ENCODE data around the gene PRRT4. TPM values are rescaled to one million over a fixed set of nuclear protein-coding genes. Genes with fewer than 3 reads are reported as not detected.

PRRT4 gene
- total and polyA plus RNA-seq, 9 donors, result 7.8 to 22.0 (median 17.0) TPM

DNA sequence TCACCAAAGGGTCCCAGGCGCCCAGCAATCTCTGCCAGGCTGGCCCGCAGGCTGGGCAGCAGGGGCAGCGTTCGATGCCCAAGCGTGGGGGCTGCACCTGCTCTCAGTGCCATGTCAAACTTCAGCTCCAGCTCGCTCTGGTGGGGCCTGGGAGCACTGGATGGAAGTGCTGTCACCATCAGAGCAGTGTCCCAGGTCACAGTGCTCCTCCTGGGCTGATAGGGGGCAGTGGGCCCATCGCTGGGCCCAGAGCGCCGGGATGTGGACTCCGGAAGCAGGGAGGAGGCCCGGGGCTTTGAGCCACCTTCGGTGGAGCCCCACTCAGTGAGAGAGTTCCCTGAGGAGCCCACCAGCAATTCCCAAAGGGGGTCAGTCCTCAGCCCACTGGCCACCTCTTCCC, 2.2 kb downstream of the PRRT4 start:
- WGBS (ENCODE audit: insufficient coverage), result 94% methylated on average over 11 of the region's 12 CpGs
- no peaks in the 10 kb centered on the region for H3K9me3 ChIP-seq (replicated peaks; ENCODE audit: control insufficient read depth, low read depth, low read length)
- H3K36me3 ChIP-seq (ENCODE audit: control insufficient read depth, insufficient read depth, low read length), result no peaks in the 10 kb centered on the region
- peaks cover 17% of the 10 kb centered on the region for H3K4me1 ChIP-seq (ENCODE audit: control insufficient read depth, insufficient read depth, low read length)
- H3K27me3 ChIP-seq (ENCODE audit: control insufficient read depth, insufficient read depth, low read length), result peaks cover 39% of the 10 kb centered on the region
- DNase-seq, result no peak
- no peak overlapping the region for H3K27ac ChIP-seq (ENCODE audit: low read length)
- H3K4me3 ChIP-seq (ENCODE audit: low read length), result no peak overlapping the region

DNA sequence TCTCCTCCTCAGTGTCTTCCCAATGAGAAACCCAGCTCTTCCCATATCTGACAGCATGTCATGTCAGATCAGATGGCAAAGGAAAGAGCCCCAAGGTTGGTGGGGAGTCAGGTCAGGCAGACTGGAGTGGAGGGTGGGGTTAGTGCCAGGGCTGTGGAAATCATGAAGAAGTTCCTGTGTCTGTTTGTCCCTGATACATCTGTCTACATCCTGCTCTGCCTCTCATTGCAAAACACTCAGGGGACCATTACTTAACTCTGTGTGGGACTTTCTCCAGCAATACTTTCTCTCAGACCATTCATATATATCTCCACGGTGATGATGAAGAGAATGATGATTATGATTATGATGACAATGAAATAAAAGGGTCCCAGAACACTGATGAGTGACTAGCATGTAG, 3.3 kb downstream of the PRRT4 start:
- no CpG with 5 or more reads among the region's 1 CpG for WGBS (ENCODE audit: insufficient coverage)

DNA sequence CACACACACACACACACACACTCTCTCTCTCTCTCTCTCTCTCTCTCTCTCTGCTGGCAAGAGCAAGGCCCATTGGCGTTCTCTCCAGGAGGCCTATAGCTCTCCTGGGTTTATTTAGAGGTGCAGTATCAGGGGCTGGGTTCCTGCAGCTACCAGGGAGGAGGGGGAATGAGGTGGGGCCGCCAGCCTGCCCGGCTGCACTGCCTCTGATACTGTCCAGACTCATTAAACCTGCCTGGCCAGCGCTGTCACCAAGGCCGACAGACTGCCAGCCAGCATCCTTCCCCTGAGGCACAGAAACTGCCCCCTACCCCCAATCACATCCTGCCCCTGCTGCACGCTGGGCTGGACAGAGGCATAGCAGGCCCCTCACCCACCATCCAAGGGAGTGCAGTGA, 4.3 kb downstream of the PRRT4 start:
- DNase-seq, result no peak
- H3K27ac ChIP-seq (ENCODE audit: low read length), result no peak overlapping the region
- peaks cover 21% of the 10 kb centered on the region for H3K4me1 ChIP-seq (ENCODE audit: control insufficient read depth, insufficient read depth, low read length)
- no peaks in the 10 kb centered on the region for H3K36me3 ChIP-seq (ENCODE audit: control insufficient read depth, insufficient read depth, low read length)
- H3K4me3 ChIP-seq (ENCODE audit: low read length), result no peak overlapping the region
- WGBS (ENCODE audit: insufficient coverage), result no CpG with 5 or more reads among the region's 6 CpGs
- H3K27me3 ChIP-seq (ENCODE audit: control insufficient read depth, insufficient read depth, low read length), result peaks cover 41% of the 10 kb centered on the region
- no peaks in the 10 kb centered on the region for H3K9me3 ChIP-seq (replicated peaks; ENCODE audit: control insufficient read depth, low read depth, low read length)

More for the DNA sequence above, 3.3 kb downstream of the PRRT4 start:
- no peak overlapping the region for H3K27ac ChIP-seq (ENCODE audit: low read length)
- no peaks in the 10 kb centered on the region for H3K9me3 ChIP-seq (replicated peaks; ENCODE audit: control insufficient read depth, low read depth, low read length)
- peaks cover 39% of the 10 kb centered on the region for H3K27me3 ChIP-seq (ENCODE audit: control insufficient read depth, insufficient read depth, low read length)
- no peak for DNase-seq
- no peaks in the 10 kb centered on the region for H3K36me3 ChIP-seq (ENCODE audit: control insufficient read depth, insufficient read depth, low read length)
- H3K4me3 ChIP-seq (ENCODE audit: low read length), result no peak overlapping the region
- peaks cover 17% of the 10 kb centered on the region for H3K4me1 ChIP-seq (ENCODE audit: control insufficient read depth, insufficient read depth, low read length)

DNA sequence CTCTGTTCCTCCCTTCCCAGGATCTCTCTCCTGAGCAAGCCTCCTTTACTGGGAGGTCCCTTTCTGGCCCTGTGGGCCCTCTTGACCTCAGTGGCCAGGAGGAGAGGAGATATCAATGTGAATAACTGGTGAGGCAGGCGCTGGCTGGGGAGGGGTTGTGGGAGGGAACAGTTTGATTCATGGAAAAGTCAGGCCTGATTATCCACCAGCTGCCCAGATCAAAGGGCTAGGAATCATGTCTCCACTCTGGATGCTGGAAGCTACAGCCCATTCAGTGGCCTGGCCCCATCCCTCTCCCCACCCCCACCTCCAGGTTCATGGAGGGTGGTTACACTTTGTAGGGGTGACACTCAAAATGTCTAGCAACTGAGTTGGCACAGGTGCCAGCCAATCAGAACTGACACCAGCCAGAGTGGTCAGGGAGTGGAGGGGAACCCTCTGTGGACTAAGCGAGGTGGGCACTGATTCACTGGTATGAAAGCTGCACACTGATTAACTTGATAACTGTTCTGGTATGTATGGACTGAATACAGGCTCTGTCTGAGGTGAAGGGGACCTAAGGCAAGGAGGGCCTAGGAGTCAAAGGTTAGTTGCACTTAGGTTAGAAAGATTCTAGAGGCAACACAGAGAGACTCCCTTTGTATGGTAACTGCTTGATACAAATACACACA, 4.8 kb downstream of the PRRT4 start:
- Histone ChIP-seq H3K9me3 (replicated peaks; ENCODE audit: control insufficient read depth, low read depth, low read length) (no peaks in the 10 kb centered on the region), H3K4me3 (ENCODE audit: low read length) (no peak overlapping the region), H3K27me3 (ENCODE audit: control insufficient read depth, insufficient read depth, low read length) (peaks cover 37% of the 10 kb centered on the region), H3K27ac (ENCODE audit: low read length) (no peak overlapping the region), H3K36me3 (ENCODE audit: control insufficient read depth, insufficient read depth, low read length) (no peaks in the 10 kb centered on the region), H3K4me1 (ENCODE audit: control insufficient read depth, insufficient read depth, low read length) (peaks cover 16% of the 10 kb centered on the region)
- no peak for DNase-seq
- WGBS (ENCODE audit: insufficient coverage), result 80% methylated on average over 2 of the region's 2 CpGs

DNA sequence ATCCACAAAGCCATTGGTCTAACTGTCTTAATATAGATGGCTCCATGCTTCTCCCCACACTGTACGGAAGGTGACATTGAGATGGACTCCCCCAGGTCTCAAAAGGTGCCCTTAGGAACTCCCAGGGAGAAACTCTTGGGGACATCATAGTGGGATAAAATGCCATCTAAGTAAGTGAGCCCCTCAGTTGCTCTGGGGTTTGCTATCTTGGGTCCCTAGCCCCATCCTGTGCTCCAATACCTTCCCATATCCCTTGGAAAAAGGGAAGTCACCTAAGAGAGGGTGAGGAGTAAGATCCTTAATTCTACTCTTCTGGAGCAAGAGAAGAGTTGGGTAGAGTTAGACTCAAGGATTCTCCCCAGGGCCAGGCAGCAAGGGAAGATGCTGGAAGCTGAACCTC, 7.9 kb downstream of the PRRT4 start:
- no peak for DNase-seq
- WGBS (ENCODE audit: insufficient coverage), result no CpG with 5 or more reads among the region's 1 CpG
- H3K27ac ChIP-seq (ENCODE audit: low read length), result no peak overlapping the region
- peaks cover 28% of the 10 kb centered on the region for H3K4me1 ChIP-seq (ENCODE audit: control insufficient read depth, insufficient read depth, low read length)
- H3K27me3 ChIP-seq (ENCODE audit: control insufficient read depth, insufficient read depth, low read length), result peaks cover 49% of the 10 kb centered on the region
- no peak overlapping the region for H3K4me3 ChIP-seq (ENCODE audit: low read length)
- no peaks in the 10 kb centered on the region for H3K9me3 ChIP-seq (replicated peaks; ENCODE audit: control insufficient read depth, low read depth, low read length)
- H3K36me3 ChIP-seq (ENCODE audit: control insufficient read depth, insufficient read depth, low read length), result no peaks in the 10 kb centered on the region

DNA sequence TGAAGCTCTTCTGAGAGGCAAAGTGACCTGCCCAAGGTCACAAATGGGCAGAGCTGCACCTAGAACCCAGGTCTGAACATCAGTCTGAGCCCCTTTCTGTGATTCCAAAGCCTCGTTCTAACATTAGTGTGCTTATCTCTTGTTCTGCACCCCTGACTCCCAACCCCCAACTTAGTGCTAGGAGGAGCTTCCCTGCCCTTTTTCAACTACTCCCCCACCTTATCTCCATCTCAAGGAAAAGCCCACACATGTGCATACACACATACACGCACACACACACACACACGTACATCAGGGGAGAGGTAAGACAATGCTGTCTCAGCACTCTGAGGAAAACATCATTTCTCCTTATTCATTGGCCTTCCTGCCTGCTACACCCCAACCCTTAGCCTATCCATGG, 8.3 kb downstream of the PRRT4 start:
- WGBS (ENCODE audit: insufficient coverage), result 75% methylated on average over 2 of the region's 3 CpGs
- Histone ChIP-seq H3K27ac (ENCODE audit: low read length) (no peak overlapping the region), H3K36me3 (ENCODE audit: control insufficient read depth, insufficient read depth, low read length) (no peaks in the 10 kb centered on the region), H3K4me1 (ENCODE audit: control insufficient read depth, insufficient read depth, low read length) (peaks cover 30% of the 10 kb centered on the region), H3K4me3 (ENCODE audit: low read length) (no peak overlapping the region), H3K9me3 (replicated peaks; ENCODE audit: control insufficient read depth, low read depth, low read length) (no peaks in the 10 kb centered on the region), H3K27me3 (ENCODE audit: control insufficient read depth, insufficient read depth, low read length) (peaks cover 49% of the 10 kb centered on the region)
- no peak for DNase-seq

DNA sequence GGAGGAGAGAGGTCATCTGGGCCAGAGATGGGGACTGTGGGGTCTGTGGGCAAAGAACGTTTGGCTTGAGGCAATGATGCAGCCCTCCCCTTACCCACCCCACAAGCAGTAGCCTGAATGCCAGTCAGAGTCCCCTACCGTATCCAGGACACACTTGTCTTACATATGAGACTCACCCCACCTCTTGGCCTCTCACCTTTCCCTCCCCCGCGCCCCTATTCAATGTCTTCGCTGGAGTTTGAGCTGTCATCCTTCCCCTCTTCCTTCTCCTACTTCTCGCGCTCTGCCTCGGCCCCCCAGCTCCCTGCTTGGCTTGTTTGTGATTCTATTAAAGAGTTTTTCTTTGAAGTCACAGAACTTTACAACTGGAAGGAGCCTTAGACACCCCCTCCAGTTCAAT, 8.9 kb downstream of the PRRT4 start:
- no peak for DNase-seq
- no peak overlapping the region for H3K4me3 ChIP-seq (ENCODE audit: low read length)
- WGBS (ENCODE audit: insufficient coverage), result 73% methylated on average over 1 of the region's 8 CpGs
- H3K9me3 ChIP-seq (replicated peaks; ENCODE audit: control insufficient read depth, low read depth, low read length), result no peaks in the 10 kb centered on the region
- H3K36me3 ChIP-seq (ENCODE audit: control insufficient read depth, insufficient read depth, low read length), result no peaks in the 10 kb centered on the region
- peaks cover 32% of the 10 kb centered on the region for H3K4me1 ChIP-seq (ENCODE audit: control insufficient read depth, insufficient read depth, low read length)
- no peak overlapping the region for H3K27ac ChIP-seq (ENCODE audit: low read length)
- peaks cover 51% of the 10 kb centered on the region for H3K27me3 ChIP-seq (ENCODE audit: control insufficient read depth, insufficient read depth, low read length)

DNA sequence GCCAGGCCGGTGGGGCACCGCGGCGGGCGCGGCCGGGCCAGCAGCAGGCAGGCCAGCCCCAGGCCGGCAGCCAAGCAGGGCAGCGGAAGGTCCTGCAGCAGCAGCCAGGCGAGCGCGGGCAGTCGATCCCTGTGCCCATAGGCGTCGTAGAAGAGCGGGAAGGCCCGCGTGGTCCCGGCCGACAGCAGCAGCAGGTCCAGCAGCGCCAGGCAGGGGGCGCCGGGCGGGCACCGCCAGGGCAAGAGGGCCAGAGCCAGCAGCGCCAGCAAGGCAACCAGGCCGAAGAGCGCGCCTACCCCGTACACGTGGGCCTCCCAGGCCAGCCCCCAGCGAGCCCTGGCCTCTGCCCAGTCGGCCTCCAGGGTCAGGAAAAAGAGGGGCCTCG, 9.3 kb downstream of the PRRT4 start:
- peaks cover 51% of the 10 kb centered on the region for H3K27me3 ChIP-seq (ENCODE audit: control insufficient read depth, insufficient read depth, low read length)
- no peaks in the 10 kb centered on the region for H3K9me3 ChIP-seq (replicated peaks; ENCODE audit: control insufficient read depth, low read depth, low read length)
- WGBS (ENCODE audit: insufficient coverage), result 6% methylated on average over 32 of the region's 34 CpGs
- DNase-seq, result peak; percentile 50
- H3K4me3 ChIP-seq (ENCODE audit: low read length), result no peak overlapping the region
- H3K27ac ChIP-seq (ENCODE audit: low read length), result no peak overlapping the region
- peaks cover 32% of the 10 kb centered on the region for H3K4me1 ChIP-seq (ENCODE audit: control insufficient read depth, insufficient read depth, low read length)
- no peaks in the 10 kb centered on the region for H3K36me3 ChIP-seq (ENCODE audit: control insufficient read depth, insufficient read depth, low read length)

DNA sequence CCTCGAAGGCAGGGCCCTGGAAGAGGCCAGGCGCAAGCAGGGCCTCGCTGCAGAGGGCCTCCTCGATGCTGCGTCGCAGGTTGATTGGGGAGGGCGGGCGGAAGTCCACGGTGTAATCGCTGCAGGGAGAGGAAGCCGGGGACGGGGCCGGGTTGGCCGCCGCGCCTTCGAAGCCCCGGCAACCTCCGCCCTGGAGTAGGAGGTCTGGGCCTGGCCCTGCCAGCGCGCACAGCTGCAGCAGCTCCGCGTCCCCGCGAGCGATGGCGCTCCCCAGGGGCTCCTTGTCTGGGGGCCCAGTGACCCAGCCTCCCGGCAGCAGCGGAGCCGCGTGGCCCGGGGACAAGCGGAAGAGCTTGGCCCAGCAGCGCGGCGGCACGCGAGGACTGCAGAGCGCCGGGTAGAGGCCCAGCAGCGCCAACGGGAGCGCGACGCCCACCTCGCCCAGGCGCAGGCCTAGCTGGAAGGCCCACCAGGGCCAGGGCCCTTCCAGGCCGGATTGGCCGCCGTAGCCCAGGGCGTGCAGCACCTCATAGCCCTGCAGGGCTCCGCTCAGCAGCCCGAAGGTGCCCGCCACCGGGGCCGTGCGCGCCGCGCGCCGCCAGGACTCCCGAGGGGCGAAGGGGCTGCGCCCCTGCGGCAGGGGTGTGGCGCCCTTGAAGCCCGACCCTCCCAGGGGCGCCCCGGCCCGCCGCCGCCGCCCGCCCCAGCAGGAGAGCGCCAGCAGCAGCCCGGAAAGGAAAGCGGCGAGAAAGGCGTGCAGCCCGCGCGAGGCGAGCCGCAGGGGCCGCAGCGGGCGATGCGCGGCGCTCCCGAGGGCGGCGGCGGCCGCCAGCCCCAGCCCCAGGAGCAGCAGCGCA, 10.0 kb downstream of the PRRT4 start:
- peaks cover 32% of the 10 kb centered on the region for H3K4me1 ChIP-seq (ENCODE audit: control insufficient read depth, insufficient read depth, low read length)
- no peak overlapping the region for H3K4me3 ChIP-seq (ENCODE audit: low read length)
- H3K9me3 ChIP-seq (replicated peaks; ENCODE audit: control insufficient read depth, low read depth, low read length), result no peaks in the 10 kb centered on the region
- DNase-seq, result no peak
- H3K27me3 ChIP-seq (ENCODE audit: control insufficient read depth, insufficient read depth, low read length), result peaks cover 51% of the 10 kb centered on the region
- no peak overlapping the region for H3K27ac ChIP-seq (ENCODE audit: low read length)
- no peaks in the 10 kb centered on the region for H3K36me3 ChIP-seq (ENCODE audit: control insufficient read depth, insufficient read depth, low read length)
- WGBS (ENCODE audit: insufficient coverage), result 6% methylated on average over 97 of the region's 97 CpGs

DNA sequence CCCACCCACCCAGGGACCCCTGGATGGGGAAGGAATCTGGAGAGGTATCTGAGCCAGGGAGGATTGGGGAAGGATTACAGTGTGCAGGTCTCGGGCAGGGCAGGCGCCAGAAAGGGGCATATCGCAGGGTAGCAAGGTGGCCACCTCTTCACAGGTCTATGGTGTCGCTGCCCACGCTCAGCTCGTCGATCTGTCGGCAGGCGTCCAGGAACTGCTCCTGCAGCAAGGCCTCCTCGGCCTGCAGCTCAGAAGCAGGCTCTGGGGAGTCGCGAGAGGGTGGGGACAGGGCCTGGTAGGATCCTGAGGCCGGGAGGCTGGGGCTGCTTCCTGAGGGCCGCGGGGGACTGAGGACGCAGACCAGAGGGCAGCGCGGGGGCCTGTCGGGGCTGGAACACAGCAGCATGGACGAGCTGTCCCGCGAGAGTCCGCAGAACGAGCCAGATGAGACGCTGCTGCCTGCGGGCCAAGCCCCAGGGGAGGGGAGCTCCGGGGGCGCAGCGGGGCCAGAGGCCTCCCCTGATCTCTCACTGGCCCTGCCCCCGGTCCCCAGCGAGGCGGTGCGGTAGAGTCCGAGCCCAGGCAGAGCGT, 10.7 kb downstream of the PRRT4 start:
- Histone ChIP-seq H3K4me3 (ENCODE audit: low read length) (no peak overlapping the region), H3K9me3 (replicated peaks; ENCODE audit: control insufficient read depth, low read depth, low read length) (no peaks in the 10 kb centered on the region), H3K27ac (ENCODE audit: low read length) (no peak overlapping the region), H3K4me1 (ENCODE audit: control insufficient read depth, insufficient read depth, low read length) (peaks cover 32% of the 10 kb centered on the region), H3K36me3 (ENCODE audit: control insufficient read depth, insufficient read depth, low read length) (no peaks in the 10 kb centered on the region), H3K27me3 (ENCODE audit: control insufficient read depth, insufficient read depth, low read length) (peaks cover 51% of the 10 kb centered on the region)
- WGBS (ENCODE audit: insufficient coverage), result 45% methylated on average over 35 of the region's 35 CpGs
- DNase-seq, result no peak
